ENCODE measurements around the gene ACOX3.

- TF ChIP-seq CTCF (IDR thresholded peaks at IDR 0.05; ENCODE audit: control extremely low read depth in 1 of 3, insufficient read depth in 1 of 3, low read depth in 1 of 3, low read length in 3 of 3) (no peak), EP300 (IDR thresholded peaks at IDR 0.05; ENCODE audit: borderline replicate concordance in 1 of 2, low read depth in 2 of 2, low read length in 2 of 2) (no peak), TAF1 (IDR thresholded peaks at IDR 0.05; ENCODE audit: low read depth, low read length) (no peak), HDAC2 (IDR thresholded peaks at IDR 0.05; ENCODE audit: borderline replicate concordance in 1 of 2, low read depth in 2 of 2, low read length in 2 of 2) (no peak), GTF2F1 (IDR thresholded peaks at IDR 0.05; ENCODE audit: borderline replicate concordance, low read depth, low read length) (no peak)
Measured at GRCh38 chr4:8365353-8365752, 75.2 kb downstream of the ACOX3 start.
